RKO (cell line): ENCODE data around the gene CCDC34.

ENCODE experiments used
- DNase-seq: peaks from one replicate; pipeline ENCODE4 v3.0.0-alpha.2; 2016; ENCODE audit warnings: low spot score

The CCDC34 gene

GRCh38 chr11:27392278-27393114 lies 29.5 kb upstream of the CCDC34 start:
- DNase-seq: no peak

- DNase-seq: no peak
Measured at GRCh38 chr11:27391331-27392015, 28.5 kb upstream of the CCDC34 start.

DNA sequence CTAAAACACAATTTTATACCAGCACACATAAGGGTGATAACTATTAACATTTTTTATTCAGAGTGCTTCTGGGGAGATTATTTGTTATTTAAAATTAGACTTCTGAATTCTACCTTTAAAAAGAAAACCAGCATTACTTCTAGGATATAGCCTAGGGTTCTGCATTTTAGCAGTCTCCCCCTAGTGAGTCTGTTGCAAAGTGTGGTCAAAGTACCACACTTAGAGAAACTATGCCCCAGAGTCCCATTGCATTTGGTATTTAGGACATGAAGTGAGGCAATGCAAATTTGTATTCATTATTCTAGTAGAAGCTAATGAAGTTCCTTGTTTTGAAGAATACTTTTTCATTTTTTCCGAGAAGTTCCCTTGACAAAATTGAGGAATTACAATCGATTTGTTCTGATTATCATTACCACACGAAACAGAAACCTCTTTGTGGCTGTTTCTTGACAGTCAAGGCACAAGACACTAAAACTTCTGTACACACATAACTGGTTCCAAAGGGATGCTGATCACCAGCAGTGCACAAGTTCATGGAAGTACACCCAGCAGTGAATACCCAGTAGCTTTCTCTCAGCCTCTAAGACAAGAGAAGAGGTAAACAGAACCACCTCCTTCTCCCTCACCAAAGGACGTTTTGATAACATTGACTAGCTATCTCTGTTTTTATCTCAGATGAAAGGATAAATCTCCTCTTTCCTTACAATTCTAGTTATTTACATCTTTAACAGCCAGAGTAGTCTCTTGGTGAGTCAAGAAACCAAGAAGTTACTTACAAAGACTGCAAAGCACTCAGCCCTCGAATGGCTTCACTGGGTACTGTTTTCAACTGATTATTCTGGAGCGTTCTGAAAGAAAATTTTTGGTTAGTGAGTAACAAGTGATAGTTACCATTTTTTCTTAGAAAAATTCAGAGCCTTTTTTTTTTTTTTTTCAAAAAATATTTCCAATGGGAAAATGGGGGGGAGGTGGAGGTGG lies 27.6 kb upstream of the CCDC34 start:
- no peak for DNase-seq

DNA sequence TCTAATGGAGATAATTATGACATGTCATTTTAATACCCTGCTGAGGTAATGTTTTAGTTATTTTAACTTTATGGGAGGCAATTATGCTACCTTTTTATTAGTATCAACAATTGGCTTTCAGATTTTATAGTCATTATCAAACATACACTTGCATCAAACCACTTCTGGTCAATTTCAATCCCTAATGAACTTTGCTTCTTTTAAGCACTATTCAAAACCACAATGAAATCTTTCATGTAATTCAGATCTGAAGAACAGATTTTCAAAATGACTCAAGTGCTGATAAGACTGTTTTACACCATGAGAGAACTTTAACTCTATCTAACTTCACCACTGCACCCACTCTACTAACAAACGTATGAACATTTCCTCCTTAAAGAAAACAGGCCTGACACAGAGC lies 25.9 kb upstream of the CCDC34 start:
- DNase-seq: no peak

DNA sequence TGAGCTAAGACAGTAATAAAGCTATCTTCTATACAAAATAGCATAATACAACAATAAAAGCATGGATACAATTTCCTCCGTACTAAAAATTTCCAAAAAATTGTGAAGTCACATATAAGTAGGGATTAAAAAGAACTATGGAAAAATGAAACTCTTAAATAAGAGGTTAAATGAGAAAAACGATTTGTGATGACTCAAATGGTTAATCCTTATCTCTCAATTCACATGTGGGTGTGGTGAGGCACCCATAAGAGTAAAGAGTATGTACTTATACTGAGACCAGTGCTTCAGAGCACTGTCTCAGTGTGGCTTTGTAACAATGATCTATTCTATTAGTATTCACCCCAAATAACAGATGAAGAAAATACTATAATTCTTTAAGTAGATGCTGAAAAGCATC lies 25.0 kb upstream of the CCDC34 start:
- DNase-seq: no peak

GRCh38 chr11:27387362-27387761 lies 24.3 kb upstream of the CCDC34 start:
- no peak for DNase-seq

DNA sequence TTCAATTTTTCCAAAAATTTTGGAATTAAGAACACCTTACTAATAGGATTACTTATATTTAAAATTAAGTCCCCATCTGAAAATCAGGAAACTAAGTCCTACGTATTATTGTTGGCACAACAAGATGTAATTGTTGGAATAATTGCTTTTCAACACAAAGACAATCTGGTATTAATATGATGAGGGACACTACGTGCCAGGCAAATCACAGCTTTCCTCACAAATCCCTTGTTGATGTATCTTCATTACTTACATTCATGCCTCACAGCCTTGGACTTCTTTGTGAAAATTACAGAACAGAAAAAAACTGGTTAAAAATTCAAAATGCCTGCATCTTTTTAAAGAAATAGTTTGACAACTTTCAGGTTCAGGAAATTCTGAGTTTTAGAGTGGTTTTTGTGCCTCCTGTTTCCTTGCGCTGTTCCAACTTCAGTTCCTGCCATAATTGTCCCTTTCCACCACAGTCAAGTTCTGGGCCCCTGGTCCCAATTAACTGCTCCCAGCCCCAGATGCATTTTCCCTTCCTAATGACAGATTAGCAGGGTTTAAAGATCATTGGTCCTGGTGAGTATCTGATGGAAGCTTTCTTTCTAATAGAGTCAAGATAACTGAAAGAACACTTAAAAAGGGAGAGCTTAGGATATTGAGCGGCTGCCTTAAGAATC lies 23.3 kb upstream of the CCDC34 start:
- DNase-seq: no peak

DNA sequence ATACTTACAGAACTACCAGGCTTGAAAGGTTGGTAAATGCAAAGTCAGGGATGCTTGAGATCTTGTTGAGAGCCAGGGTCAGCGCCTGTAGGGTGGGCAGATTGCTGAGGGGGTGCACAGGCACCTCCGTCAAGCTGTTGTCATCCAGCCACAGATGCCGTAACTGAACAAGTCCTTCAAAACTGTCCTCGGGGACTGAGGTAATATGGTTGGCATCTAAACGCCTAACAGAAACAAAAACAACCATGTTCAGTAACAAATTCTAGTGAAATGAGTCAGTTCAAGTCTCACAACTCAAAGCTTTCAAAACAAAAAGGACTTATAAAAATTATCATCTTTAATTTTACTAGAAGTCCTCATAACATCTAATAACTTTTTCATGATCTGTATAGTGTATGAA lies 22.2 kb upstream of the CCDC34 start:
- DNase-seq: no peak

DNA sequence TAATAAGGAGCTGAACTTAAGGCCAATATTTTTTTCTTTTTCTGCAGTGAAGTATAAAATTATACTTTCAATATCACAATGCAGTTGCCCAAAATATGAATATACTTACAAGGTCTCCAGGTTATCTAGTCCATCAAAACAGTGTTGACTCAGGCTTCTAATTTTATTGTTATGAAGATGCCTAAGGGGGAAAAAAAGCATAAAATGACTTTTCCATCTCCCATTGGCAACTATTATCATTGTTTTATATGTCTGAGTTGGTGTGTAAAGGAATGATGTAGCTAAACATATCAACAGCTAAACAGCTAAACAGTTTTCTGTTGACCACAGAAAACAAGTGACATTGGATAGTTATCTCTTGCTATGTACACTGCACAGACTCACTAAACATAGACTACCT lies 21.2 kb upstream of the CCDC34 start:
- no peak for DNase-seq

- DNase-seq: no peak
Measured at GRCh38 chr11:27383645-27384044, 20.6 kb upstream of the CCDC34 start.

GRCh38 chr11:27381238-27381666 lies 18.2 kb upstream of the CCDC34 start:
- DNase-seq: no peak

- no peak for DNase-seq
Measured at GRCh38 chr11:27380771-27381170, 17.8 kb upstream of the CCDC34 start.

DNA sequence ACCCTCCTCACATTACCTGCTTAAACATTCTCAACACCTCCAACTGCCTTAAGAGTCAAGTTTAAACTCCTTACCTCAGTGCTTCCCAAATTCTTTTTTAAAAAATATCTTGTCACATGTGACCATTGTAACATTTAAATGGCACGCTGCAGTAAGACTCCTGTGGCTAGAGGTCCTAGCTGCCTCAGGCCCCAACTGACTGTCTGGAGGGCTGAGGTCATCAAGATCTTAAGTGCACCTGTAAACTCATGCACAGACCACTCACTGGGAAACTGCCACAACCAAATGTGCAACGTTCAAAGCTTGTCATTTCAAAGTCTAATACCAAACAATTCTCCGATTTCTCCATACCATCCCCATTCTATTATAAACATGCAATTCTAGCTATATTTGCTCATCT lies 16.4 kb upstream of the CCDC34 start:
- no peak for DNase-seq

DNA sequence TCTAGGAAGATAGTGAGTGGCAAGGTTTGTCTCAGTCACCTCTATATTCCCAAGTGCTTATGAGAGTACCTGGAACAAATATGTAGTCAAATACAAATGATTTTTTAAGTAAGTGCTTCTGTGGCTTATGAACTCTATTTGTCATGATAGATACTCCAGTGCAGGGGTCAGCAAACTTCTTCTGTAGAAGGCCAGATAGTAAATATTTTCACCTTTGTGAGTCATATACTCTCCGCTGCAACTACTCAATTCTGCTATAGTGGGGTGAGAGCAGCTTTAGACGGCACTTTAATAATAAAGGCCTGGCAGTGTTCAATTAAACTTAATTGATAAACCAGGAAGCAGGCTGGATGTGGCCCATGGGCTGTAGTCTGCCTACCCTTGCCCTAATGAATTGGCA lies 12.4 kb upstream of the CCDC34 start:
- DNase-seq: no peak

GRCh38 chr11:27373856-27374602 lies 11.0 kb upstream of the CCDC34 start:
- DNase-seq: no peak

DNA sequence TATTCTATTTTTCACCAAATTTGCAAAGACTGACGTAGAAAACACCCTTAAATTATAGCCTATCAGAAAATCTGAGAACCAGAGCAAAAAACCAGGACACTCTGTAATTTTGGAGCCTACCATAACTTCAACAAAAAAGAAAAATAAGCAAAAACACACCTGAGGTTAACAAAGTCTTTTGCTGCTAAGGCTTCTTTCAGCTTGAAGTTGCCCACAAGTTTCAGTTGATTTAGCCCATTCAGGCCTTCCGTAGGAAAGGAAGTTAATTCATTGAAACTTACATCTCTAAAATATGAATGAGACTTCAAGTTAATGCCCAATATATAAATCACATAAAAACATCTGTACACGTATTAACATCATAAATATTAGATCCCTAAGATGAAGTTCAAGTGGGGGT lies 10.4 kb upstream of the CCDC34 start:
- no peak for DNase-seq

DNA sequence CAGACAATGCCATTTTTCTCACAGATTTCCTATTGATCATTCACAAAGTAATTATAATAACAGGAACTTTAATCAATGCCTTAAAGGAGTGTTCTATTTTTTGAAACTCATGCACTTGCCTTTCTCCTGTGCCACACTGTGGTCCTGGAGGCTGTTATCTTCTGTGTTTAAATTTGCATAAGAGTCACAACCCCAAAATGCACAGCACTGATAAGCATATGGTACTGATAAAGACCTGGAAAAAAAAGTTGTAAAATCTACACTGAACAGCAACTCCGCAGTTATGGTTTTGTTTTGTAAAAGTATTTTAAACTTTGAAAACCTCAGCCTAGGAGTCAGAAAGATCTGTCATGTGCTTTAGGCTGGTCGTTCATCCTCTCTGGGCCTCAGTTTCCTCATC lies 9.1 kb upstream of the CCDC34 start:
- no peak for DNase-seq

- no peak for DNase-seq
Measured at GRCh38 chr11:27371489-27371888, 8.5 kb upstream of the CCDC34 start.

- DNase-seq: no peak
Measured at GRCh38 chr11:27370374-27370773, 7.4 kb upstream of the CCDC34 start.

GRCh38 chr11:27367881-27368280 lies 4.9 kb upstream of the CCDC34 start:
- DNase-seq: no peak

DNA sequence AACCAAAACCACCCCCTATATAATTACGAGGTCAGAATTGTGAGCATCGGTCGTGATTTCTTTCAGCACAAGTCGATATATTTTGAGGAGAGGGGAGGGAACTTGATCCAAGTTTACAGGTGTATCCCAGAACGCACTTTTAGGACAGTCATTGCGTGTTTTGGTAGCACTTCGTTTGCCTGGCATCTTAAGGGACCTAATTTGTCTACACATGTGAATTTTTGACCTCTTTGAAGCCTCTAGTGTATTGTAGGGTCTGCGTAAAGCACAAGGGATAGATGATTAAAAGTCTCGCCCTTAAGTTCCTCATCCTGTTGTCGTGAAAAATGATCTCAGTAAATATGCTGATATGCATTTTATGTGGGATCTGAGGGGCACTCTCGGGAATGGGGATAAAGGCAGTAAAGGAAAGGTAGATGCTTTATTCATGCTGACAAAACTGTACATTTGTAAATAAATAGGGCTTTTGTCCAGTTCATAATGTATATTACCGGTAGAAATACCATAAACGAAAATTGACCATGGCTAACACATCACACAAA lies 632 bp upstream of the CCDC34 start:
- DNase-seq: no peak
